Mesendoderm (in vitro differentiated cells): Measurements from ENCODE around the gene JAK3.

Experiments
- DNase-seq: peaks from one replicate; pipeline ENCODE4 v3.0.0; 2013
- H2AK5ac ChIP-seq: 2 replicates; pipeline ENCODE4 v1.6.1; 2013; ENCODE audit warnings: low read length, inconsistent platforms
- H2BK120ac ChIP-seq: 2 replicates; pipeline ENCODE4 v1.6.1; 2013; ENCODE audit warnings: low read depth, mild to moderate bottlenecking, low read length, moderate library complexity, mixed read lengths
- H2BK15ac ChIP-seq: replicated peaks from 2 replicates; pipeline ENCODE4 v1.6.1; 2013; ENCODE audit warnings: low read depth, mild to moderate bottlenecking, moderate library complexity
- H2BK5ac ChIP-seq: 2 replicates; pipeline ENCODE4 v1.6.1; 2013; ENCODE audit warnings: low read length, inconsistent platforms
- H3K18ac ChIP-seq: 2 replicates; pipeline ENCODE4 v1.6.1; 2013; ENCODE audit warnings: mild to moderate bottlenecking, low read length, mixed read lengths
- H3K23ac ChIP-seq: one replicate; pipeline ENCODE4 v1.6.1; 2013; ENCODE audit warnings: low read length
- H3K27ac ChIP-seq: 2 replicates; pipeline ENCODE4 v1.5.1; 2013; ENCODE audit warnings: low read depth, mild to moderate bottlenecking, inconsistent platforms, low read length, moderate library complexity
- H3K27me3 ChIP-seq: 2 replicates; pipeline ENCODE4 v1.6.1; 2013; ENCODE audit warnings: low read length, control low read depth, mild to moderate bottlenecking, inconsistent platforms; ENCODE audit not compliant: insufficient read depth, poor library complexity
- H3K36me3 ChIP-seq: 2 replicates; pipeline ENCODE4 v1.6.1; 2013; ENCODE audit warnings: low read length, inconsistent platforms; ENCODE audit not compliant: control insufficient read depth, insufficient read depth
- H3K4ac ChIP-seq: one replicate; pipeline ENCODE4 v1.6.1; 2013; ENCODE audit warnings: low read depth, mild to moderate bottlenecking, low read length, moderate library complexity
- H3K4me1 ChIP-seq: 2 replicates; pipeline ENCODE4 v1.6.1; 2013; ENCODE audit warnings: low read depth, low read length, inconsistent platforms; ENCODE audit not compliant: control insufficient read depth
- H3K4me2 ChIP-seq: 2 replicates; pipeline ENCODE4 v1.6.1; 2013; ENCODE audit warnings: low read length
- H3K4me3 ChIP-seq: 2 replicates; pipeline ENCODE4 v1.5.1; 2013; ENCODE audit warnings: mild to moderate bottlenecking, low read length
- H3K56ac ChIP-seq: one replicate; pipeline ENCODE4 v1.6.1; 2013; ENCODE audit warnings: low read length
- H3K79me1 ChIP-seq: 2 replicates; pipeline ENCODE4 v1.6.1; 2013; ENCODE audit warnings: low read length, inconsistent platforms
- H3K79me2 ChIP-seq: 2 replicates; pipeline ENCODE4 v1.6.1; 2013; ENCODE audit warnings: mild to moderate bottlenecking, low read length; ENCODE audit not compliant: control insufficient read depth, insufficient read depth
- H3K9ac ChIP-seq: 2 replicates; pipeline ENCODE4 v1.6.1; 2013; ENCODE audit warnings: low read length, inconsistent platforms
- H4K5ac ChIP-seq: one replicate; pipeline ENCODE4 v1.6.1; 2013; ENCODE audit warnings: low read length
- H4K8ac ChIP-seq: one replicate; pipeline ENCODE4 v1.6.1; 2013; ENCODE audit warnings: low read depth, mild to moderate bottlenecking, control low read depth, low read length, moderate library complexity
- WGBS: extraction: QIAGEN DNeasy Blood & Tissue Kit; methylation state at CpG from one replicate; pipeline ENCODE4 v1.1.7; 2013; ENCODE audit warnings: low lambda C conversion rate, missing lambda C conversion rate; ENCODE audit not compliant: insufficient coverage; ENCODE audit errors: extremely low coverage; 5-methylcytosine and 5-hydroxymethylcytosine counted together

Gene JAK3

GRCh38 chr19:17821190-17821589 is 26.6 kb downstream of the JAK3 start, which contains the start of gene INSL3:
Gene INSL3 (minus strand): TSS chr19:17821519. CDS start chr19:17821506, 13 bp downstream.
- DNase-seq: no peak
- H3K4ac ChIP-seq: no peak within 1 kb of the TSS
- H3K36me3 ChIP-seq: no peaks in the 10 kb centered on the region
- H3K4me1 ChIP-seq: no peaks in the 10 kb centered on the region
- H3K9ac ChIP-seq: no peak within 1 kb of the TSS
- no peak within 1 kb of the TSS for H3K4me3 ChIP-seq
- H3K18ac ChIP-seq: no peak within 1 kb of the TSS
- H4K5ac ChIP-seq: no peak within 1 kb of the TSS
- no peak within 1 kb of the TSS for H2AK5ac ChIP-seq
- no peak within 1 kb of the TSS for H2BK15ac ChIP-seq
- H4K8ac ChIP-seq: no peak within 1 kb of the TSS
- H3K56ac ChIP-seq: no peak within 1 kb of the TSS
- no peaks in the 10 kb centered on the region for H3K27me3 ChIP-seq
- no CpG with 5 or more reads among the region's 34 CpGs for WGBS
- no peak within 1 kb of the TSS for H2BK120ac ChIP-seq
- H3K79me1 ChIP-seq: no peaks in the 10 kb centered on the region
- no peaks in the 10 kb centered on the region for H3K79me2 ChIP-seq
- H3K27ac ChIP-seq: no peak within 1 kb of the TSS
- no peak within 1 kb of the TSS for H3K4me2 ChIP-seq
- no peak within 1 kb of the TSS for H3K23ac ChIP-seq
- H2BK5ac ChIP-seq: no peak within 1 kb of the TSS

GRCh38 chr19:17817668-17818363 is 30.0 kb downstream of the JAK3 start:
- no CpG with 5 or more reads among the region's 13 CpGs for WGBS
- H2BK120ac ChIP-seq: no peak overlapping the region
- no peak overlapping the region for H3K4me3 ChIP-seq

GRCh38 chr19:17812099-17812498 is 35.7 kb downstream of the JAK3 start:
- no peaks in the 10 kb centered on the region for H3K36me3 ChIP-seq
- no CpG with 5 or more reads among the region's 5 CpGs for WGBS
- no peak overlapping the region for H3K4me3 ChIP-seq
- no peak overlapping the region for H2BK120ac ChIP-seq
- H4K5ac ChIP-seq: no peak overlapping the region
- no peak overlapping the region for H3K9ac ChIP-seq
- H3K4me2 ChIP-seq: no peak overlapping the region
- H3K18ac ChIP-seq: no peak overlapping the region
- no peak overlapping the region for H3K23ac ChIP-seq
- H3K79me2 ChIP-seq: no peaks in the 10 kb centered on the region
- no peaks in the 10 kb centered on the region for H3K4me1 ChIP-seq
- H4K8ac ChIP-seq: no peak overlapping the region
- H3K27me3 ChIP-seq: no peaks in the 10 kb centered on the region
- no peaks in the 10 kb centered on the region for H3K79me1 ChIP-seq
- no peak overlapping the region for H2BK5ac ChIP-seq
- no peak overlapping the region for H3K56ac ChIP-seq
- H3K27ac ChIP-seq: no peak overlapping the region
- H2AK5ac ChIP-seq: no peak overlapping the region
- no peak for DNase-seq
- H3K4ac ChIP-seq: no peak overlapping the region
- H2BK15ac ChIP-seq: no peak overlapping the region

More at GRCh38 chr19:17817668-17818363, 30.0 kb downstream of the JAK3 start:
- Histone ChIP-seq H3K9ac (no peak overlapping the region), H2BK5ac (no peak overlapping the region), H4K8ac (no peak overlapping the region), H3K18ac (no peak overlapping the region), H3K27me3 (no peaks in the 10 kb centered on the region), H4K5ac (no peak overlapping the region), H2AK5ac (no peak overlapping the region), H3K4me2 (no peak overlapping the region), H2BK15ac (no peak overlapping the region), H3K4ac (no peak overlapping the region), H3K36me3 (no peaks in the 10 kb centered on the region), H3K27ac (no peak overlapping the region), H3K23ac (no peak overlapping the region), H3K79me2 (no peaks in the 10 kb centered on the region), H3K56ac (no peak overlapping the region), H3K79me1 (no peaks in the 10 kb centered on the region), H3K4me1 (no peaks in the 10 kb centered on the region)
- no peak for DNase-seq

- DNase-seq: no peak
- no peak overlapping the region for H2BK120ac ChIP-seq
- no peak overlapping the region for H4K5ac ChIP-seq
- H2BK5ac ChIP-seq: no peak overlapping the region
- H3K56ac ChIP-seq: no peak overlapping the region
- H3K4me3 ChIP-seq: no peak overlapping the region
- no peaks in the 10 kb centered on the region for H3K79me1 ChIP-seq
- no peak overlapping the region for H3K9ac ChIP-seq
- no peak overlapping the region for H2AK5ac ChIP-seq
- H3K79me2 ChIP-seq: no peaks in the 10 kb centered on the region
- no peak overlapping the region for H3K23ac ChIP-seq
- no peak overlapping the region for H3K18ac ChIP-seq
- no peaks in the 10 kb centered on the region for H3K4me1 ChIP-seq
- H3K36me3 ChIP-seq: no peaks in the 10 kb centered on the region
- H4K8ac ChIP-seq: no peak overlapping the region
- no peaks in the 10 kb centered on the region for H3K27me3 ChIP-seq
- no peak overlapping the region for H3K4ac ChIP-seq
- no peak overlapping the region for H2BK15ac ChIP-seq
- no CpG with 5 or more reads among the region's 20 CpGs for WGBS
- H3K27ac ChIP-seq: no peak overlapping the region
- H3K4me2 ChIP-seq: no peak overlapping the region
These were observed 36.1 kb downstream of the JAK3 start for GRCh38 chr19:17811681-17812080.

- H3K4me1 ChIP-seq: no peaks in the 10 kb centered on the region
- DNase-seq: no peak
These were observed 36.7 kb downstream of the JAK3 start for GRCh38 chr19:17811103-17811502.

More at GRCh38 chr19:17811103-17811502, 36.7 kb downstream of the JAK3 start:
- H3K4me2 ChIP-seq: no peak overlapping the region
- H2BK5ac ChIP-seq: no peak overlapping the region
- no peak overlapping the region for H3K9ac ChIP-seq
- no peak overlapping the region for H2BK120ac ChIP-seq
- no peak overlapping the region for H3K56ac ChIP-seq
- H3K4ac ChIP-seq: no peak overlapping the region
- no peaks in the 10 kb centered on the region for H3K27me3 ChIP-seq
- no peak overlapping the region for H4K8ac ChIP-seq
- H2BK15ac ChIP-seq: no peak overlapping the region
- H2AK5ac ChIP-seq: no peak overlapping the region
- no peak overlapping the region for H4K5ac ChIP-seq
- no peaks in the 10 kb centered on the region for H3K36me3 ChIP-seq
- no peak overlapping the region for H3K4me3 ChIP-seq
- no peak overlapping the region for H3K18ac ChIP-seq
- no peaks in the 10 kb centered on the region for H3K79me2 ChIP-seq
- H3K23ac ChIP-seq: no peak overlapping the region
- WGBS: no CpG with 5 or more reads among the region's 2 CpGs
- H3K79me1 ChIP-seq: no peaks in the 10 kb centered on the region
- H3K27ac ChIP-seq: no peak overlapping the region
